HG03097 (cell line): ENCODE data around the gene MS4A8.

Experiments used
- ATAC-seq: cut with Tn5 transposase; IDR thresholded peaks from one replicate; pipeline ENCODE4 v1.9.1; 2021; ENCODE audit not compliant: unreplicated experiment, low FRiP score

The MS4A8 gene

DNA sequence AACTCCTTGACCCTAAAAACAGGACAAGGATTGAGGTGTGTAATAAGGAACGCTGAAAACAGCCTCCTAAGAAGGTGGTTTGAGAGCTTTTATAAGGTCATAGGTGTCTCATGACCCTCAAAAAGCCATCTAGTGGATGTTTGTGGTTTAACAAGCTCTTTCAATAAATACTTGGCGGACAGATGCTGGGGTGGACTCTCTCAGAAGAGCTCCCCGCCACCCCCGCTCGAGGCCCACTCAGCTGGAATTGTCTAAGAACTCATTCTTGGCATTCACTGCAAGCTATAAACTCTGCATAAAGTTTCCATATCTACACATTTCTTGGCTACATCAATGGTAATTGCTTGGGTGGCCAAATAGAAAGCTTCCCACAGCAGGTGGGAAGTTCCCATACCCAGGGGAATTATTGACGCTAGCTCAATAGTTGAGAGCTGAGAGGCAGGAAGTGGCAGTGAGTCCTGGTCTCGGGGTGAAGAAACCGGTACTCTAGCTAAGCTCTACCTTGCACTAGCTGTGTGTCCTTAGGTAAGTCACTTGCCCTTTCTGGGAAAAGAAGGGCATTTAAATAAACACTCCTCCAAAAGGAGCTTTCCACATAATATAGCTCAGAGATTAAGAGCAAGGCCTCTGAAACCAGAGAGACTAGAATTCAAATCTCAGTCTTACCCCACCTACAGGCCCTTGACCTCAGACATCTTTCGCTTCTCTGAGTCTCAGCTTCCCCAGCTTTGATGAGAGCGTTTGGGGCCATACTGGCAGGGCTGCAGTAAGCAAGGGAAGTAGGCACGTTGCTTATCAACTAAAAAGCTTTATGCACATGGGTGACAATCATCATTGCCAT is 63.7 kb downstream of the MS4A8 start:
- peak; percentile 66 for ATAC-seq

GRCh38 chr11:60763692-60764369 is 64.4 kb downstream of the MS4A8 start:
- ATAC-seq: no peak

DNA sequence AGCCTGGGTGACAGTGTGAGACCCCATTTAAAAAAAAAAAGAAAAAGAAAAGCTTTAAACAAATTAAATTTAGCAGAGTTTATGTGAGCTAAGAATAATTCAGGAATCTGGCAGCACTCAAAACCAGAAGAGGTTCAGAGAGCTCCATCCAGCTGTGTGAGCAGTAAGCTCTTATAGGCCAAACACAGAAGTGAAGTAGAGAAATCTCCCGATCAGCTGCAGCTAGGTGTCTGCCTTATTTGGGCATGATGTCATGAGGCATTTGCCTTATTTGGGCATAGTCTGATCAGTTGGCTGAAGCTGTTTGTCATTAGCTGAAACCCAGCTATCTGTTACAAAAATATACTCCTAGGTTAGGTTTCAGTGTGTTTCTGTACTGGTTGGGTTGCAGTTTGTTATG is 65.5 kb downstream of the MS4A8 start:
- no peak for ATAC-seq

DNA sequence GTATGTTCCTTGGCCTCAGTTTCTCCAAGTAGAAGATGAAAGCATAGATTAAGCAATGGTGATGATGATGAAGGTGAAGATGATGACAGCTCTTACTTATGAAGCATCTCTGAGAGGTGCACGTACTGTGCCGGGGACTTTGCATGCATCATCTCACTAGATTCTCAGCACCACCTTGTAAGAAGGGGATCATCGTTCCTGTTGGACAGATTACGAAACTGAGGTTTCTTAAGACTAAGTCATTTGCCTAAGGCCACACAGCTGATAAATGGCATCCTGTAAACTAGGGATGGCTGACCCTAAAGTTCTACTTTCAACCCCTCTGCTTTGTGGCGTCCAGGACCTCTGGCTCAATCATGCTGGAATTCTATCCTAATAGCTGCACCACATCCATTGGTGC is 65.9 kb downstream of the MS4A8 start:
- ATAC-seq: no peak
